ENCODE results near the gene MINDY3.

MINDY3 gene

GRCh38 chr10:15805395-15806058, 54.8 kb downstream of the MINDY3 start:
- DNase-seq (ENCODE audit: low spot score), result no peak

GRCh38 chr10:15804109-15804508, 56.2 kb downstream of the MINDY3 start:
- no peak for DNase-seq (ENCODE audit: low spot score)

GRCh38 chr10:15802375-15802949, 57.8 kb downstream of the MINDY3 start:
- DNase-seq (ENCODE audit: low spot score), result no peak

- no peak for DNase-seq (ENCODE audit: low spot score)
Measured at GRCh38 chr10:15801641-15802040, 58.7 kb downstream of the MINDY3 start.

GRCh38 chr10:15801147-15801546, 59.2 kb downstream of the MINDY3 start:
- no peak for DNase-seq (ENCODE audit: low spot score)

- DNase-seq (ENCODE audit: low spot score), result no peak
Measured at GRCh38 chr10:15797346-15797745, 63.0 kb downstream of the MINDY3 start.

- no peak for DNase-seq (ENCODE audit: low spot score)
Measured at GRCh38 chr10:15796762-15797161, 63.5 kb downstream of the MINDY3 start.

- DNase-seq (ENCODE audit: low spot score), result no peak
Measured at GRCh38 chr10:15796098-15796759, 64.1 kb downstream of the MINDY3 start.

- DNase-seq (ENCODE audit: low spot score), result no peak
Measured at GRCh38 chr10:15795036-15795792, 65.1 kb downstream of the MINDY3 start.

GRCh38 chr10:15794569-15794968, 65.7 kb downstream of the MINDY3 start:
- no peak for DNase-seq (ENCODE audit: low spot score)

GRCh38 chr10:15793664-15794063, 66.6 kb downstream of the MINDY3 start:
- DNase-seq (ENCODE audit: low spot score), result no peak

GRCh38 chr10:15792777-15793176, 67.5 kb downstream of the MINDY3 start:
- DNase-seq (ENCODE audit: low spot score), result no peak

GRCh38 chr10:15791816-15792524, 68.3 kb downstream of the MINDY3 start:
- no peak for DNase-seq (ENCODE audit: low spot score)

- no peak for DNase-seq (ENCODE audit: low spot score)
Measured at GRCh38 chr10:15789793-15790525, 70.3 kb downstream of the MINDY3 start.

- no peak for DNase-seq (ENCODE audit: low spot score)
Measured at GRCh38 chr10:15787426-15787825, 72.9 kb downstream of the MINDY3 start.

- DNase-seq (ENCODE audit: low spot score), result no peak
Measured at GRCh38 chr10:15784662-15785300, 75.5 kb downstream of the MINDY3 start.

GRCh38 chr10:15783941-15784636, 76.2 kb downstream of the MINDY3 start:
- no peak for DNase-seq (ENCODE audit: low spot score)

GRCh38 chr10:15782851-15783250, 77.5 kb downstream of the MINDY3 start:
- no peak for DNase-seq (ENCODE audit: low spot score)

GRCh38 chr10:15781381-15781960, 78.8 kb downstream of the MINDY3 start:
- no peak for DNase-seq (ENCODE audit: low spot score)

Data from left forelimb (tissue), 1 donor.